K562 (cell line): Measurements from ENCODE around the gene RNF115. TPM values are rescaled to one million over a fixed set of nuclear protein-coding genes. Genes with fewer than 3 reads are reported as not detected.
A peak's percentile ranks its signal among the peaks of the same experiment; 100 is the strongest.

Source experiments
- AFF4 ChIP-seq: sonication (generic); formaldehyde crosslinking; IDR thresholded peaks from 2 replicates; pipeline ENCODE4 v1.8.0; 2023; ENCODE audit warnings: mild to moderate bottlenecking, missing genetic modification reagents
- CBFB ChIP-seq: sonication (generic); formaldehyde crosslinking; IDR thresholded peaks from 2 replicates; pipeline ENCODE4 v1.4.0; 2020; ENCODE audit warnings: mild to moderate bottlenecking, missing genetic modification reagents
- DEAF1 ChIP-seq: fragments of 450-650 bp; formaldehyde crosslinking; IDR thresholded peaks from 2 replicates; pipeline ENCODE4 v1.4.0; 2020; ENCODE audit warnings: mild to moderate bottlenecking, moderate library complexity
- HBP1 ChIP-seq: fragments of 450-650 bp; formaldehyde crosslinking; IDR thresholded peaks from 2 replicates; pipeline ENCODE4 v1.4.0; 2022; ENCODE audit warnings: missing genetic modification characterization
- POU5F1 ChIP-seq: fragments of 150-350 bp; IDR thresholded peaks from 2 replicates; pipeline ENCODE4 v1.6.1; 2014; ENCODE audit warnings: borderline replicate concordance, low read length, low read depth, mild to moderate bottlenecking; ENCODE audit not compliant: partially characterized antibody
- PURB ChIP-seq: sonication (generic); formaldehyde crosslinking; IDR thresholded peaks from 2 replicates; pipeline ENCODE4 v1.9.0; 2021; ENCODE audit warnings: low read depth, mild to moderate bottlenecking, missing genetic modification reagents
- ZBTB33 ChIP-seq: sonication (generic); formaldehyde crosslinking; IDR thresholded peaks from 2 replicates; pipeline ENCODE4 v1.8.1; 2023; ENCODE audit warnings: mild to moderate bottlenecking, missing genetic modification reagents
- ZNF197 ChIP-seq: fragments of 200-800 bp; sonication (Bioruptor generic); IDR thresholded peaks from 2 replicates; pipeline ENCODE4 v1.6.1; 2016; ENCODE audit warnings: low read depth, missing genetic modification characterization, missing compliant biosample characterization
- ZNF79 ChIP-seq: fragments of 250-450 bp; sonication (Bioruptor Pico); IDR thresholded peaks from 2 replicates; pipeline ENCODE4 v1.4.0; 2020; ENCODE audit warnings: low read depth, mild to moderate bottlenecking, moderate library complexity
- polyA plus RNA-seq, 8 experiments: library from polyadenylated mRNA; depleted of rRNA in 4 of 8; stranded (reverse) in 5 of 8; unstranded in 3 of 8; fragments of >200 nt; fragmentation: Nextera tagmentation in 2 of 8; fragmentation: Illumina TruSeq in 1 of 8; extraction: Ambion mirVana in 2 of 8; extraction: Trizol in 1 of 8; gene quantifications; 2 replicates each; pipeline versions ENCODE4 v1.2.1 to v1.2.3, GENCODE V29; 2011 to 2014; ENCODE audit warnings: inconsistent platforms in 1 of 8, missing spikeins in 1 of 8
- total RNA-seq, 7 experiments: library from RNA; depleted of rRNA in 6 of 7; stranded (reverse); fragments of >200 nt in 6 of 7; fragmentation: Illumina TruSeq in 2 of 7; extraction: Trizol in 2 of 7; gene quantifications; 2 replicates each; pipeline versions ENCODE4 v1.2.1 to v1.2.3, GENCODE V29; 2011 to 2021; ENCODE audit warnings: low replicate concordance in 1 of 7

RNF115 gene
- total and polyA plus RNA-seq, 9 of the 15 experiments (the other 6 are each of a cell fraction or from before 2014, with no cell fraction given), result 1.9 to 14.3 (median 9.5) TPM

GRCh38 chr1:145845144-145845513, 21.2 kb upstream of the RNF115 start (continued):
- TF ChIP-seq AFF4 (peak; percentile 74; the same call in 1 of the 2 replicates), DEAF1 (CRISPR knock-in tag) (no peak), HBP1 (no peak; the same call in 1 of the 2 replicates), ZBTB33 (CRISPR knock-in tag) (no peak), POU5F1 (no peak), PURB (CRISPR knock-in tag) (no peak), ZNF79 (CRISPR knock-in tag) (no peak), CBFB (no peak), ZNF197 (no peak)
